ENCODE data around the gene TDRD10. TPM values are rescaled to one million over a fixed set of nuclear protein-coding genes. Genes with fewer than 3 reads are reported as not detected.

TDRD10 gene
- total RNA-seq, 2 donors from 2014 or later, result 0.85 to 1.8 TPM

DNA sequence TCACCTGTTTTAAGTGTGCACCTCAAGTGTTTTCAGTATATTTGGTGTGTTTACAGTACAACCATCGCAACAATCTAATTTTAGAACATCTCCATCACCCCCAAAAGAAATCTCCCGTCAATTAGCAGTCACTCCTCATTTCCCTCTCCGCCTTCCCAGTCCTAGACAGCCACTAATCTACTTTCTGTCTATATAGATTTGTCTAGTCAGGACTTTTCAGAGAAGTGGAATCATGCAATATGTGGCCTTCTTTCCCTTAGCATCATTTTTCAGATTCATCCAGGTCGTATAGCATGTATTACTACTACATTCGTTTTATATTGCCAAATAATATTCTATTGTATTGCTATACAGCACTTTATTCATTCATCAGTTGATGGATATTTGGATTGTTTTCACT, 1.9 kb downstream of the TDRD10 start:
- H3K9me3 ChIP-seq, result peaks cover 0 to 8% of the 10 kb centered on the region in 2 donors
- H3K4me3 ChIP-seq, result no peak overlapping the region
- peaks cover 0 to 9% of the 10 kb centered on the region in 2 donors for H3K27me3 ChIP-seq
- no peaks in the 10 kb centered on the region for H3K36me3 ChIP-seq
- TF ChIP-seq CTCF (IDR thresholded peaks at IDR 0.05), result no peak
- DNase-seq (ENCODE audit: low spot score), result no peak
- H3K4me1 ChIP-seq, result peaks cover 0 to 18% of the 10 kb centered on the region in 2 donors
- H3K27ac ChIP-seq, result no peak overlapping the region

DNA sequence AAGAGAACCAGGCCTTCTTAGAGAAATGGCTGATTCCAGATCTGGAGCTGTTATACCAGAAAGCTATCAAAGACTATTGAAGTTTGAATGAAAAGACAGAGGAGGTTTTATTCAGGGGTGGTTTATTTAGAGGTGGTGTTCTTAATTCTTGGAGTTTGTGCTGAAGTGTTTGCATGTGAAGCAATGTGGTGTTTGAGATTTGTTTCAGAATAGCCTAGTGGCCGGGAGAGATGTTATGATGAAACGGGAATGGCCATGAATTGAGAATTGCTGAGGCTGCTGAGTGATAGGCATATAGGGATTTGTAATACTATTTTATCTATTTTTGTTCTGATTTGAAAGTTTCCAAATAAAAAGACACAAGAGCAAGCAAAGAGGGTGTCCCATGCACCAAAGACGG, 10.7 kb downstream of the TDRD10 start:
- no peaks in the 10 kb centered on the region for H3K9me3 ChIP-seq
- TF ChIP-seq CTCF (IDR thresholded peaks at IDR 0.05), result no peak

DNA sequence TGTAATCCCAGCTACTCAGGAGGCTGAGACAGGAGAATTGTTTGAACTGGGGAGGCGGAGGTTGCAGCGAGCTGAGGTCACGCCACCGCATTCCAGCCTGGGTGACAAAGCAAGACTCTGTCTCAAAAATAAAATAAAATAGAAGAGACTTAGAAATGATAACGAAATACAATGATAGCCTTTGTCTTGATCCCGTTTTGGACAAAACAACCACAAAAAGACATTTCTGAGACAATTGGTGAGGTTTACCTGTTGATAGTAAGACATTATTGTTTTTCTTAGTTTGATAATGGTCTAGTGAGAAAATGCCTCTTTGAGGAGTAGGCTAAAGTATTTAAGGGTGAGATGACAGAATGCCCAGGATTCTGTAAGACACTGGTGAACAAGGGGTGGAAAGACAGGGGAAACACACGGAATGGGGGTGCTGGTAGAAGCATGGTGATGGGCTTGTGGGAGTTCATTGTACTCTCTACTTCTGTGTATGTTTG, 12.1 kb downstream of the TDRD10 start:
- H3K4me1 ChIP-seq, result no peaks in the 10 kb centered on the region
- TF ChIP-seq CTCF (IDR thresholded peaks at IDR 0.05), result no peak
- H3K9me3 ChIP-seq, result no peaks in the 10 kb centered on the region
- DNase-seq (ENCODE audit: low spot score), result no peak
- H3K27me3 ChIP-seq, result no peaks in the 10 kb centered on the region
- H3K36me3 ChIP-seq, result no peaks in the 10 kb centered on the region
- no peak overlapping the region for H3K27ac ChIP-seq
- H3K4me3 ChIP-seq, result no peak overlapping the region

More for the DNA sequence above, 10.7 kb downstream of the TDRD10 start:
- H3K4me1 ChIP-seq, result no peaks in the 10 kb centered on the region
- H3K27ac ChIP-seq, result no peak overlapping the region
- no peaks in the 10 kb centered on the region for H3K27me3 ChIP-seq
- DNase-seq (ENCODE audit: low spot score), result no peak
- H3K36me3 ChIP-seq, result no peaks in the 10 kb centered on the region
- H3K4me3 ChIP-seq, result no peak overlapping the region

GRCh38 chr1:154517661-154518060, 15.6 kb downstream of the TDRD10 start:
- Histone ChIP-seq H3K4me1 (peaks cover 0 to 18% of the 10 kb centered on the region in 2 donors), H3K36me3 (no peaks in the 10 kb centered on the region), H3K9me3 (no peaks in the 10 kb centered on the region), H3K4me3 (no peak overlapping the region), H3K27ac (no peak overlapping the region), H3K27me3 (no peaks in the 10 kb centered on the region)
- no peak for DNase-seq (ENCODE audit: low spot score)
- TF ChIP-seq CTCF (IDR thresholded peaks at IDR 0.05), result no peak

DNA sequence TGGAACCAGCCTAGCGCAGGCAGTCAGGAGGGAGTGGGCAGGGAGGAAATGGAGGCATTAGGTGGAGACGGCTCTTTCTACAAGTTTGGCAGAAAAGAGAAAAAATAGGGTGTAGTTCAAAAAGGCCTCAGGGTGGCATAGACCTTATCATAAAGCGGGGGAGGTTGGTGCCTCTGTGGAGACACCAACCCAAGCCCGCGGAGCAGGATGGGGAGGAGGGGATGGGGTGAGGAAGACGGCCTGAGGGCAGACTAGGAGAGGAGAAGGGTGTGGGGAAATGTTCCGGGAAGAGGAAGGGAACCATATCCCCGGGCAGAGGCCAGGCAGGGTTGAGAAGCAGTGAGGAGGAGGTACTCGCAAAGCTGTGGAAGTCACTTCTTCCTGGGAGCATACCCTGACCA, 17.6 kb downstream of the TDRD10 start:
- no peak for DNase-seq (ENCODE audit: low spot score)
- Histone ChIP-seq H3K9me3 (no peaks in the 10 kb centered on the region), H3K27ac (no peak overlapping the region), H3K27me3 (no peaks in the 10 kb centered on the region), H3K4me3 (no peak overlapping the region), H3K36me3 (no peaks in the 10 kb centered on the region), H3K4me1 (peaks cover 0 to 18% of the 10 kb centered on the region in 2 donors)
- TF ChIP-seq CTCF (IDR thresholded peaks at IDR 0.05), result no peak

GRCh38 chr1:154520333-154520732, 18.3 kb downstream of the TDRD10 start:
- Histone ChIP-seq H3K4me3 (no peak overlapping the region), H3K4me1 (peaks cover 0 to 18% of the 10 kb centered on the region in 2 donors), H3K36me3 (no peaks in the 10 kb centered on the region), H3K9me3 (no peaks in the 10 kb centered on the region), H3K27me3 (no peaks in the 10 kb centered on the region), H3K27ac (no peak overlapping the region)
- no peak for DNase-seq (ENCODE audit: low spot score)
- no peak for TF ChIP-seq CTCF (IDR thresholded peaks at IDR 0.05)

Data from right atrium auricular region (tissue), 2 donors.